Testis (tissue), 3 donors: ENCODE data around the gene RAP1GAP2. TPM values are rescaled to one million over a fixed set of nuclear protein-coding genes. Genes with fewer than 3 reads are reported as not detected.
"Not testable (repeated sequence)": the region's sequence is repeated elsewhere in the genome, so short reads cannot be mapped to it uniquely, and the experiment has no call there.

Experiments used
- DNase-seq: peaks from one replicate; pipeline ENCODE4 v3.0.0-alpha.2; 2019
- H3K27ac ChIP-seq, 2 donors: fragments of 200-600 bp; sonication (generic); one replicate each; pipeline ENCODE4 v1.5.1; 2019
- H3K27me3 ChIP-seq: fragments of 200-600 bp; sonication (generic); one replicate; pipeline ENCODE4 v1.5.1; 2019
- H3K36me3 ChIP-seq: fragments of 200-600 bp; sonication (generic); one replicate; pipeline ENCODE4 v1.5.1; 2017; ENCODE audit warnings: low read depth; ENCODE audit errors: missing control alignments
- H3K4me1 ChIP-seq: fragments of 200-600 bp; sonication (generic); one replicate; pipeline ENCODE4 v1.5.1; 2019
- H3K4me3 ChIP-seq, 2 donors: fragments of 200-600 bp; sonication (generic); one replicate each; pipeline ENCODE4 v1.5.1; 2017 to 2019
- H3K9me3 ChIP-seq: fragments of 200-600 bp; sonication (generic); one replicate; pipeline ENCODE4 v1.5.1; 2017
- CTCF ChIP-seq, 3 experiments: fragments of 450-650 bp in 2 of 3; fragments of 200-600 bp in 1 of 3; sonication (generic) in 1 of 3; IDR thresholded peaks; one replicate each; pipeline ENCODE4 v1.5.1; 2016 to 2019; ENCODE audit warnings: antibody characterized with exemption in 3 of 3, mild to moderate bottlenecking in 2 of 3, moderate library complexity in 1 of 3
- POLR2A ChIP-seq: fragments of 450-650 bp; IDR thresholded peaks from one replicate; pipeline ENCODE4 v1.6.1; 2017; ENCODE audit warnings: antibody characterized with exemption, mild to moderate bottlenecking, moderate library complexity
- WGBS, 2 donors: methylation state at CpG; one replicate each; pipeline ENCODE4 v1.1.5; 2018; 5-methylcytosine and 5-hydroxymethylcytosine counted together
- intact Hi-C: fragments of 100-400 bp; cut with DNase I; formaldehyde crosslinking; loops from one replicate; pipeline ENCODE4 v1.15.1; 2023; ENCODE audit warnings: low total_unique reads
- polyA plus RNA-seq: library from polyadenylated mRNA; stranded (reverse); fragments of 350-450 nt; fragmentation: Illumina TruSeq; extraction: RNeasy Lipid Tissue Mini Kit (QIAGEN cat#74804); gene quantifications from one replicate; pipeline ENCODE4 v1.2.3, GENCODE V29; 2014; ENCODE audit warnings: low read depth, low replicate concordance; ENCODE audit not compliant: insufficient read depth
- total RNA-seq, 2 donors: library from RNA; depleted of rRNA; stranded (reverse); fragments of >200 nt; gene quantifications; one replicate each; pipeline ENCODE4 v1.2.3, GENCODE V29; 2016

RAP1GAP2 gene
- total and polyA plus RNA-seq, 3 donors from 2014 or later, result 10.4 to 21.7 (median 15.1) TPM

- intact Hi-C loops, result no loop called here
- TF ChIP-seq CTCF (IDR thresholded peaks at IDR 0.05) (no peak), POLR2A (no peak)
- H3K36me3 ChIP-seq, result no peaks in the 10 kb centered on the region
- H3K9me3 ChIP-seq, result no peaks in the 10 kb centered on the region
- H3K27me3 ChIP-seq, result no peaks in the 10 kb centered on the region
- DNase-seq, result no peak
- no peak overlapping the region for H3K27ac ChIP-seq
- H3K4me3 ChIP-seq, result no peak overlapping the region
- 83 to 90% methylated on average over 7 of the region's 7 CpGs for WGBS, 2 donors
- no peaks in the 10 kb centered on the region for H3K4me1 ChIP-seq
Measured at GRCh38 chr17:3030096-3030495, 233.9 kb downstream of the RAP1GAP2 start.

- 95% methylated on average over 7 to 14 of the region's 14 CpGs for WGBS, 2 donors
- H3K9me3 ChIP-seq, DNase-seq, H3K27ac ChIP-seq, H3K27me3 ChIP-seq, H3K4me1 ChIP-seq, H3K4me3 ChIP-seq, intact Hi-C loops, H3K36me3 ChIP-seq: not testable (repeated sequence)
Measured at GRCh38 chr17:3030852-3031470, 234.7 kb downstream of the RAP1GAP2 start.

- H3K27me3 ChIP-seq, result no peaks in the 10 kb centered on the region
- intact Hi-C loops, result no loop called here
- H3K27ac ChIP-seq, result no peak overlapping the region
Measured at GRCh38 chr17:3032258-3033247, 236.3 kb downstream of the RAP1GAP2 start.

GRCh38 chr17:3033248-3033640, 237.0 kb downstream of the RAP1GAP2 start:
- 87 to 97% methylated on average over 11 to 15 of the region's 15 CpGs for WGBS, 2 donors
- H3K9me3 ChIP-seq, result no peaks in the 10 kb centered on the region
- no peak overlapping the region for H3K27ac ChIP-seq
- intact Hi-C loops, result no loop called here
- H3K4me3 ChIP-seq, result no peak overlapping the region
- H3K4me1 ChIP-seq, result no peaks in the 10 kb centered on the region
- TF ChIP-seq CTCF (IDR thresholded peaks at IDR 0.05), result no peak
- no peak for TF ChIP-seq POLR2A
- no peaks in the 10 kb centered on the region for H3K36me3 ChIP-seq
- no peaks in the 10 kb centered on the region for H3K27me3 ChIP-seq
- no peak for DNase-seq

More at GRCh38 chr17:3032258-3033247, 236.3 kb downstream of the RAP1GAP2 start:
- DNase-seq, result no peak
- Histone ChIP-seq H3K4me1 (no peaks in the 10 kb centered on the region), H3K4me3 (no peak overlapping the region), H3K36me3 (no peaks in the 10 kb centered on the region), H3K9me3 (no peaks in the 10 kb centered on the region)
- TF ChIP-seq POLR2A (no peak), CTCF (IDR thresholded peaks at IDR 0.05) (no peak)
- WGBS, 2 donors, result 87 to 89% methylated on average over 13 to 27 of the region's 27 CpGs

GRCh38 chr17:3033741-3034577, 237.7 kb downstream of the RAP1GAP2 start:
- Histone ChIP-seq H3K27ac (no peak overlapping the region), H3K27me3 (no peaks in the 10 kb centered on the region), H3K4me1 (no peaks in the 10 kb centered on the region), H3K36me3 (no peaks in the 10 kb centered on the region), H3K4me3 (no peak overlapping the region), H3K9me3 (no peaks in the 10 kb centered on the region)
- no peak for TF ChIP-seq CTCF (IDR thresholded peaks at IDR 0.05)
- TF ChIP-seq POLR2A, result no peak
- no peak for DNase-seq
- 79 to 84% methylated on average over 22 to 26 of the region's 26 CpGs for WGBS, 2 donors
- intact Hi-C loops, result no loop called here
